Measurements from ENCODE around the gene RPUSD2. TPM values are rescaled to one million over a fixed set of nuclear protein-coding genes. Genes with fewer than 3 reads are reported as not detected.

RPUSD2 gene
- total RNA-seq: 10 to 100 TPM; 14.1 to 15.6 TPM

- Mint-ChIP-seq H3K27ac (peak within 1 kb of the TSS; percentile 99), H3K36me3 (ENCODE audit: low read depth) (peaks cover 22% of the 10 kb centered on the region), H3K4me1 (ENCODE audit: low read depth) (peaks cover 49% of the 10 kb centered on the region), H3K4me3 (peak within 1 kb of the TSS; percentile 97), H3K27me3 (ENCODE audit: low read depth) (no peaks in the 10 kb centered on the region), H3K9me3 (ENCODE audit: insufficient read depth) (no peaks in the 10 kb centered on the region)
- DNase-seq (peak; percentile 96), ATAC-seq (peak; percentile 69)
- CTCF ChIA-PET: interaction anchor here (1.0 to 1.8 kb wide), 6 partner anchors 20 to 325 kb away, joined by 3 to 30 read pairs (median 4); partner anchors contain the start of gene VPS18
- POLR2A ChIA-PET: interaction anchor here (0.5 to 1.8 kb wide), 17 partner anchors 9 to 320 kb away, joined by 3 to 20 read pairs (median 4); partner anchors contain the start of genes KNL1 and RAD51
Measured at GRCh38 chr15:40569129-40569953, at the start of gene RPUSD2. Gene RPUSD2, plus strand, starts transcription at chr15:40569299. Its CDS starts 39 bp downstream, at chr15:40569338.

GRCh38 chr15:40523611-40524010 lies 45.5 kb upstream of the RPUSD2 start:
- ATAC-seq: no peak
- no peak for DNase-seq
- no peak overlapping the region for H3K4me3 Mint-ChIP-seq
- no peak overlapping the region for H3K27ac Mint-ChIP-seq
- peaks cover 2% of the 10 kb centered on the region for H3K27me3 Mint-ChIP-seq (ENCODE audit: low read depth)
- CTCF ChIA-PET: no interaction called here
- peaks cover 4% of the 10 kb centered on the region for H3K4me1 Mint-ChIP-seq (ENCODE audit: low read depth)
- H3K9me3 Mint-ChIP-seq (ENCODE audit: insufficient read depth): no peaks in the 10 kb centered on the region
- POLR2A ChIA-PET: no interaction called here
- H3K36me3 Mint-ChIP-seq (ENCODE audit: low read depth): no peaks in the 10 kb centered on the region

- Mint-ChIP-seq H3K27me3 (ENCODE audit: low read depth) (peaks cover 2% of the 10 kb centered on the region), H3K9me3 (ENCODE audit: insufficient read depth) (no peaks in the 10 kb centered on the region), H3K4me1 (ENCODE audit: low read depth) (no peaks in the 10 kb centered on the region), H3K27ac (no peak overlapping the region), H3K4me3 (no peak overlapping the region), H3K36me3 (ENCODE audit: low read depth) (no peaks in the 10 kb centered on the region)
- POLR2A ChIA-PET: interaction anchor here (0.7 kb wide), 1 partner anchor 143 kb away, joined by 3 read pairs; no protein-coding TSS in a partner anchor
- no peak for DNase-seq
- no peak for ATAC-seq
- CTCF ChIA-PET: interaction anchor here (0.6 kb wide), 1 partner anchor 251 kb away, joined by 3 read pairs; no protein-coding TSS in a partner anchor
Measured at GRCh38 chr15:40525855-40526254, 43.2 kb upstream of the RPUSD2 start.

- ATAC-seq (no peak), DNase-seq (no peak)
- no peak overlapping the region for H3K27ac Mint-ChIP-seq
- no peaks in the 10 kb centered on the region for H3K4me1 Mint-ChIP-seq (ENCODE audit: low read depth)
- POLR2A ChIA-PET: no interaction called here
- H3K36me3 Mint-ChIP-seq (ENCODE audit: low read depth): no peaks in the 10 kb centered on the region
- no peaks in the 10 kb centered on the region for H3K27me3 Mint-ChIP-seq (ENCODE audit: low read depth)
- no peak overlapping the region for H3K4me3 Mint-ChIP-seq
- no peaks in the 10 kb centered on the region for H3K9me3 Mint-ChIP-seq (ENCODE audit: insufficient read depth)
- CTCF ChIA-PET: no interaction called here
Measured at GRCh38 chr15:40528801-40529200, 40.3 kb upstream of the RPUSD2 start.

GRCh38 chr15:40533763-40534364 lies 35.2 kb upstream of the RPUSD2 start:
- ATAC-seq (no peak), DNase-seq (no peak)
- Mint-ChIP-seq H3K4me3 (no peak overlapping the region), H3K27ac (no peak overlapping the region), H3K36me3 (ENCODE audit: low read depth) (no peaks in the 10 kb centered on the region), H3K9me3 (ENCODE audit: insufficient read depth) (no peaks in the 10 kb centered on the region), H3K4me1 (ENCODE audit: low read depth) (no peaks in the 10 kb centered on the region), H3K27me3 (ENCODE audit: low read depth) (no peaks in the 10 kb centered on the region)
- ChIA-PET CTCF (no interaction called here), POLR2A (no interaction called here)

GRCh38 chr15:40534371-40534770 lies 34.7 kb upstream of the RPUSD2 start:
- Mint-ChIP-seq H3K27me3 (ENCODE audit: low read depth) (no peaks in the 10 kb centered on the region), H3K27ac (no peak overlapping the region), H3K9me3 (ENCODE audit: insufficient read depth) (no peaks in the 10 kb centered on the region), H3K4me1 (ENCODE audit: low read depth) (no peaks in the 10 kb centered on the region), H3K36me3 (ENCODE audit: low read depth) (no peaks in the 10 kb centered on the region), H3K4me3 (no peak overlapping the region)
- ChIA-PET POLR2A (no interaction called here), CTCF (no interaction called here)
- ATAC-seq: no peak
- no peak for DNase-seq

- Mint-ChIP-seq H3K36me3 (ENCODE audit: low read depth) (no peaks in the 10 kb centered on the region), H3K27ac (no peak overlapping the region), H3K27me3 (ENCODE audit: low read depth) (no peaks in the 10 kb centered on the region), H3K9me3 (ENCODE audit: insufficient read depth) (no peaks in the 10 kb centered on the region), H3K4me1 (ENCODE audit: low read depth) (no peaks in the 10 kb centered on the region), H3K4me3 (no peak overlapping the region)
- DNase-seq (no peak), ATAC-seq (no peak)
- ChIA-PET POLR2A (no interaction called here), CTCF (no interaction called here)
Measured at GRCh38 chr15:40536501-40536900, 32.6 kb upstream of the RPUSD2 start.

GRCh38 chr15:40538976-40539375 lies 30.1 kb upstream of the RPUSD2 start:
- Mint-ChIP-seq H3K36me3 (ENCODE audit: low read depth) (no peaks in the 10 kb centered on the region), H3K9me3 (ENCODE audit: insufficient read depth) (no peaks in the 10 kb centered on the region), H3K4me1 (ENCODE audit: low read depth) (peaks cover 4% of the 10 kb centered on the region), H3K4me3 (no peak overlapping the region), H3K27ac (no peak overlapping the region), H3K27me3 (ENCODE audit: low read depth) (no peaks in the 10 kb centered on the region)
- no peak for ATAC-seq
- no peak for DNase-seq
- POLR2A ChIA-PET: no interaction called here
- CTCF ChIA-PET: no interaction called here

- Mint-ChIP-seq H3K36me3 (ENCODE audit: low read depth) (no peaks in the 10 kb centered on the region), H3K4me1 (ENCODE audit: low read depth) (peaks cover 6% of the 10 kb centered on the region), H3K4me3 (no peak overlapping the region), H3K9me3 (ENCODE audit: insufficient read depth) (no peaks in the 10 kb centered on the region), H3K27me3 (ENCODE audit: low read depth) (no peaks in the 10 kb centered on the region), H3K27ac (no peak overlapping the region)
- ChIA-PET CTCF (no interaction called here), POLR2A (no interaction called here)
- DNase-seq: no peak
- ATAC-seq: no peak
Measured at GRCh38 chr15:40543082-40543481, 26.0 kb upstream of the RPUSD2 start.

GRCh38 chr15:40543631-40544294 lies 25.3 kb upstream of the RPUSD2 start:
- H3K4me3 Mint-ChIP-seq: no peak overlapping the region
- H3K36me3 Mint-ChIP-seq (ENCODE audit: low read depth): no peaks in the 10 kb centered on the region
- ATAC-seq (no peak), DNase-seq (no peak)
- no peaks in the 10 kb centered on the region for H3K9me3 Mint-ChIP-seq (ENCODE audit: insufficient read depth)
- no peak overlapping the region for H3K27ac Mint-ChIP-seq
- ChIA-PET CTCF (no interaction called here), POLR2A (no interaction called here)
- H3K4me1 Mint-ChIP-seq (ENCODE audit: low read depth): peaks cover 6% of the 10 kb centered on the region
- H3K27me3 Mint-ChIP-seq (ENCODE audit: low read depth): no peaks in the 10 kb centered on the region

- no peak for ATAC-seq
- POLR2A ChIA-PET: interaction anchor here (0.5 kb wide), 1 partner anchor 111 kb away, joined by 5 read pairs; no protein-coding TSS in a partner anchor
- H3K9me3 Mint-ChIP-seq (ENCODE audit: insufficient read depth): no peaks in the 10 kb centered on the region
- H3K36me3 Mint-ChIP-seq (ENCODE audit: low read depth): no peaks in the 10 kb centered on the region
- H3K4me3 Mint-ChIP-seq: no peak overlapping the region
- H3K27me3 Mint-ChIP-seq (ENCODE audit: low read depth): no peaks in the 10 kb centered on the region
- DNase-seq: no peak
- peaks cover 6% of the 10 kb centered on the region for H3K4me1 Mint-ChIP-seq (ENCODE audit: low read depth)
- H3K27ac Mint-ChIP-seq: no peak overlapping the region
- CTCF ChIA-PET: no interaction called here
Measured at GRCh38 chr15:40545457-40545856, 23.6 kb upstream of the RPUSD2 start.

- H3K4me3 Mint-ChIP-seq: no peak overlapping the region
- ATAC-seq: no peak
- CTCF ChIA-PET: no interaction called here
- DNase-seq: no peak
- no peaks in the 10 kb centered on the region for H3K9me3 Mint-ChIP-seq (ENCODE audit: insufficient read depth)
- no peaks in the 10 kb centered on the region for H3K27me3 Mint-ChIP-seq (ENCODE audit: low read depth)
- no peak overlapping the region for H3K27ac Mint-ChIP-seq
- POLR2A ChIA-PET: interaction anchor here (0.9 kb wide), 1 partner anchor 165 kb away, joined by 3 read pairs; no protein-coding TSS in a partner anchor
- H3K36me3 Mint-ChIP-seq (ENCODE audit: low read depth): peaks cover 8% of the 10 kb centered on the region
- peaks cover 6% of the 10 kb centered on the region for H3K4me1 Mint-ChIP-seq (ENCODE audit: low read depth)
Measured at GRCh38 chr15:40548610-40549009, 20.5 kb upstream of the RPUSD2 start.

All from activated CD8-positive, alpha-beta T cell treated with anti-CD3 and anti-CD28 coated beads, Interleukin-2, amount 10 ng/mL, durations not matched to agents 7 days and 5 days (primary cell).